ENCODE measurements around the gene ASB10. TPM values are rescaled to one million over a fixed set of nuclear protein-coding genes. Genes with fewer than 3 reads are reported as not detected.

Gene ASB10
- total RNA-seq, 3 donors from 2014 or later (not counting 1 experiment from before 2014, with no cell fraction given) = not detected

- Histone ChIP-seq H3K27ac (ENCODE audit: low read length) (no peak overlapping the region), H3K27me3 (ENCODE audit: control insufficient read depth, insufficient read depth, low read length) (no peaks in the 10 kb centered on the region), H3K4me1 (ENCODE audit: control insufficient read depth, insufficient read depth, low read length) (peaks cover 6% of the 10 kb centered on the region), H3K4me3 (ENCODE audit: low read length) (no peak overlapping the region), H3K9me3 (ENCODE audit: control insufficient read depth, insufficient read depth, low read length) (no peaks in the 10 kb centered on the region), H3K36me3 (ENCODE audit: control insufficient read depth, insufficient read depth, low read length) (peaks cover 42% of the 10 kb centered on the region)
- ATAC-seq (no peak), DNase-seq (no peak)
- WGBS (ENCODE audit: insufficient coverage) = 92% methylated on average over 5 of the region's 5 CpGs
- intact Hi-C loops (cut with micrococcal nuclease) = no loop called here
- Mint-ChIP-seq H3K27ac (no peak overlapping the region), H3K4me1 (peaks cover 4% of the 10 kb centered on the region in 2 donors), H3K9me3 (no peaks in the 10 kb centered on the region), H3K4me3 (no peak overlapping the region), H3K27me3 (ENCODE audit: low read depth in 2 of 2) (no peaks in the 10 kb centered on the region), H3K36me3 (no peaks in the 10 kb centered on the region)
- TF ChIP-seq, protein P1, sequence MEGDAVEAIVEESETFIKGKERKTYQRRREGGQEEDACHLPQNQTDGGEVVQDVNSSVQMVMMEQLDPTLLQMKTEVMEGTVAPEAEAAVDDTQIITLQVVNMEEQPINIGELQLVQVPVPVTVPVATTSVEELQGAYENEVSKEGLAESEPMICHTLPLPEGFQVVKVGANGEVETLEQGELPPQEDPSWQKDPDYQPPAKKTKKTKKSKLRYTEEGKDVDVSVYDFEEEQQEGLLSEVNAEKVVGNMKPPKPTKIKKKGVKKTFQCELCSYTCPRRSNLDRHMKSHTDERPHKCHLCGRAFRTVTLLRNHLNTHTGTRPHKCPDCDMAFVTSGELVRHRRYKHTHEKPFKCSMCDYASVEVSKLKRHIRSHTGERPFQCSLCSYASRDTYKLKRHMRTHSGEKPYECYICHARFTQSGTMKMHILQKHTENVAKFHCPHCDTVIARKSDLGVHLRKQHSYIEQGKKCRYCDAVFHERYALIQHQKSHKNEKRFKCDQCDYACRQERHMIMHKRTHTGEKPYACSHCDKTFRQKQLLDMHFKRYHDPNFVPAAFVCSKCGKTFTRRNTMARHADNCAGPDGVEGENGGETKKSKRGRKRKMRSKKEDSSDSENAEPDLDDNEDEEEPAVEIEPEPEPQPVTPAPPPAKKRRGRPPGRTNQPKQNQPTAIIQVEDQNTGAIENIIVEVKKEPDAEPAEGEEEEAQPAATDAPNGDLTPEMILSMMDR (IDR thresholded peaks at IDR 0.05) = no peak
These were observed 25.6 kb upstream of the ASB10 start for GRCh38 chr7:151212626-151213025.

GRCh38 chr7:151211155-151211772 lies 24.2 kb upstream of the ASB10 start:
- no peak overlapping the region for H3K27ac ChIP-seq (ENCODE audit: low read length)
- no peaks in the 10 kb centered on the region for H3K27me3 Mint-ChIP-seq (ENCODE audit: low read depth in 2 of 2)
- H3K4me3 Mint-ChIP-seq = no peak overlapping the region
- no peaks in the 10 kb centered on the region for H3K27me3 ChIP-seq (ENCODE audit: control insufficient read depth, insufficient read depth, low read length)
- H3K27ac Mint-ChIP-seq = no peak overlapping the region
- TF ChIP-seq, protein P1 (IDR thresholded peaks at IDR 0.05) = no peak
- H3K4me3 ChIP-seq (ENCODE audit: low read length) = no peak overlapping the region
- H3K4me1 Mint-ChIP-seq = peaks cover 17 to 18% of the 10 kb centered on the region in 2 donors
- WGBS (ENCODE audit: insufficient coverage) = 100% methylated on average over 1 of the region's 3 CpGs
- no peaks in the 10 kb centered on the region for H3K9me3 ChIP-seq (ENCODE audit: control insufficient read depth, insufficient read depth, low read length)
- intact Hi-C loops (cut with micrococcal nuclease) = no loop called here
- DNase-seq (no peak), ATAC-seq (no peak)
- H3K9me3 Mint-ChIP-seq = no peaks in the 10 kb centered on the region
- peaks cover 31% of the 10 kb centered on the region for H3K36me3 ChIP-seq (ENCODE audit: control insufficient read depth, insufficient read depth, low read length)
- H3K36me3 Mint-ChIP-seq = no peaks in the 10 kb centered on the region
- H3K4me1 ChIP-seq (ENCODE audit: control insufficient read depth, insufficient read depth, low read length) = peaks cover 19% of the 10 kb centered on the region

- H3K4me3 ChIP-seq (ENCODE audit: low read length) = no peak within 1 kb of the TSS
- Mint-ChIP-seq H3K4me1 (peaks cover 22% of the 10 kb centered on the region in 2 donors), H3K27me3 (ENCODE audit: low read depth in 2 of 2) (peaks cover 0 to 2% of the 10 kb centered on the region in 2 donors)
These were observed 23.2 kb upstream of the ASB10 start, which contains the start of gene H2BK1 for GRCh38 chr7:151210087-151210854. H2BK1 (minus strand) TSS chr7:151210488; CDS start chr7:151210318, 170 bp downstream.

More at GRCh38 chr7:151210087-151210854, 23.2 kb upstream of the ASB10 start, which contains the start of gene H2BK1:
- Mint-ChIP-seq H3K36me3 (no peaks in the 10 kb centered on the region), H3K27ac (no peak within 1 kb of the TSS), H3K4me3 (no peak within 1 kb of the TSS), H3K9me3 (no peaks in the 10 kb centered on the region)
- DNase-seq (no peak), ATAC-seq (no peak)
- Histone ChIP-seq H3K27ac (ENCODE audit: low read length) (no peak within 1 kb of the TSS), H3K4me1 (ENCODE audit: control insufficient read depth, insufficient read depth, low read length) (peaks cover 24% of the 10 kb centered on the region), H3K9me3 (ENCODE audit: control insufficient read depth, insufficient read depth, low read length) (no peaks in the 10 kb centered on the region), H3K27me3 (ENCODE audit: control insufficient read depth, insufficient read depth, low read length) (no peaks in the 10 kb centered on the region), H3K36me3 (ENCODE audit: control insufficient read depth, insufficient read depth, low read length) (peaks cover 21% of the 10 kb centered on the region)
- intact Hi-C loops (cut with micrococcal nuclease) = no loop called here
- 95% methylated on average over 16 of the region's 17 CpGs for WGBS (ENCODE audit: insufficient coverage)
- TF ChIP-seq, protein P1 (IDR thresholded peaks at IDR 0.05) = no peak

All from natural killer cell (primary cell).